GM12878 (cell line): ENCODE results near the gene ZNF214.

ENCODE experiments used
- BRCA1 ChIP-seq: IDR thresholded peaks from 2 replicates; pipeline ENCODE4 v1.6.1; 2011; ENCODE audit warnings: low read depth, low read length, improper control_type of control experiment
- CTCF ChIP-seq, 3 experiments: IDR thresholded peaks in 2 of 3; conservative IDR thresholded peaks in 1 of 3; 2 replicates each; pipeline ENCODE4 v1.5.1; 2011; ENCODE audit warnings: low read depth in 3 of 3, low read length in 3 of 3, mild to moderate bottlenecking in 3 of 3, control low read depth in 2 of 3, moderate library complexity in 2 of 3, inconsistent platforms in 1 of 3, mixed read lengths in 1 of 3; ENCODE audit not compliant: control insufficient read depth in 2 of 3, insufficient read depth in 1 of 3; ENCODE audit errors: extremely low read depth in 1 of 3
- HDGF ChIP-seq: fragments of 450-650 bp; IDR thresholded peaks from 2 replicates; pipeline ENCODE4 v1.6.1; 2016; ENCODE audit warnings: antibody characterized with exemption
- PAX5 ChIP-seq: IDR thresholded peaks from 2 replicates; pipeline ENCODE4 v1.6.1; 2011; ENCODE audit warnings: low read depth, low read length, borderline replicate concordance
- POLR2A ChIP-seq: IDR thresholded peaks from 2 replicates; pipeline ENCODE4 v1.6.1; 2011; ENCODE audit warnings: low read depth, mild to moderate bottlenecking, low read length
- POLR2AphosphoS5 ChIP-seq: IDR thresholded peaks from 2 replicates; pipeline ENCODE4 v1.6.1; 2011; ENCODE audit warnings: mild to moderate bottlenecking, low read length, inconsistent platforms
- POU2F2 ChIP-seq: IDR thresholded peaks from 3 replicates; pipeline ENCODE4 v1.6.1; 2011; ENCODE audit warnings: low read depth, mild to moderate bottlenecking, low read length, borderline replicate concordance
- RAD21 ChIP-seq: IDR thresholded peaks from 2 replicates; pipeline ENCODE4 v1.6.1; 2011; ENCODE audit warnings: mild to moderate bottlenecking, low read depth, low read length, moderate library complexity; ENCODE audit not compliant: insufficient read depth
- USF1 ChIP-seq: IDR thresholded peaks from 2 replicates; pipeline ENCODE4 v1.6.1; 2011; ENCODE audit warnings: borderline replicate concordance, low read depth, mild to moderate bottlenecking, moderate library complexity, mixed read lengths, low read length; ENCODE audit not compliant: insufficient read depth; ENCODE audit errors: extremely low read length
- ZBTB33 ChIP-seq: fragments of 450-650 bp; IDR thresholded peaks from 2 replicates; pipeline ENCODE4 v1.6.1; 2017; ENCODE audit warnings: mild to moderate bottlenecking
- ZNF274 ChIP-seq: IDR thresholded peaks from one replicate; pipeline ENCODE4 v1.8.0; 2011; ENCODE audit not compliant: insufficient read length, insufficient read depth

- no peak for TF ChIP-seq BRCA1
- TF ChIP-seq PAX5, result no peak
- TF ChIP-seq ZNF274, result no peak
- TF ChIP-seq POLR2AphosphoS5, result no peak
- no peak for TF ChIP-seq HDGF
- no peak for TF ChIP-seq CTCF (IDR thresholded peaks at IDR 0.05 in 2 of 3, conservative IDR thresholded peaks at IDR 0.05 in 1 of 3; ENCODE audit: control insufficient read depth in 2 of 3, extremely low read depth in 1 of 3, insufficient read depth in 1 of 3, low read depth in 3 of 3, low read length in 3 of 3)
- TF ChIP-seq ZBTB33, result no peak
- no peak for TF ChIP-seq USF1
- no peak for TF ChIP-seq RAD21
- TF ChIP-seq POLR2A, result no peak
- no peak for TF ChIP-seq POU2F2
Measured at GRCh38 chr11:7028141-7028540, 8.0 kb upstream of the ZNF214 start.
